ENCODE measurements around the gene GRK6. TPM values are rescaled to one million over a fixed set of nuclear protein-coding genes. Genes with fewer than 3 reads are reported as not detected.

Gene GRK6
- total RNA-seq, 4 donors from 2014 or later, result 29.1 to 44.7 (median 36.3) TPM

- intact Hi-C loops (cut with DNase I), result no loop called here
- WGBS, result 97% methylated on average over 4 of the region's 4 CpGs
- Histone ChIP-seq H3K27ac (replicated peaks in 1 of 4) (no peak overlapping the region), H3K27me3 (no peaks in the 10 kb centered on the region), H3K36me3 (peaks cover 27 to 73% (median 70%) of the 10 kb centered on the region in 4 donors), H3K4me1 (no peaks in the 10 kb centered on the region), H3K9me3 (no peaks in the 10 kb centered on the region), H3K4me3 (no peak overlapping the region)
- no peak for DNase-seq (ENCODE audit: extremely low spot score)
- TF ChIP-seq EP300 (IDR thresholded peaks at IDR 0.05) (no peak), POLR2A (IDR thresholded peaks at IDR 0.05; ENCODE audit: low read depth) (no peak), CTCF (IDR thresholded peaks at IDR 0.05) (no peak), POLR2AphosphoS5 (IDR thresholded peaks at IDR 0.05) (no peak)
These were observed 13.1 kb downstream of the GRK6 start for GRCh38 chr5:177439518-177440053.

- H3K27ac ChIP-seq (replicated peaks in 1 of 4), result no peak overlapping the region
- no peaks in the 10 kb centered on the region for H3K9me3 ChIP-seq
- peaks cover 20 to 65% (median 62%) of the 10 kb centered on the region in 4 donors for H3K36me3 ChIP-seq
- intact Hi-C loops (cut with DNase I), result no loop called here
- DNase-seq (ENCODE audit: extremely low spot score), result no peak
- peaks cover 0 to 2% (median under 1%) of the 10 kb centered on the region in 4 donors for H3K4me1 ChIP-seq
- H3K4me3 ChIP-seq, result no peak overlapping the region
- TF ChIP-seq POLR2A (IDR thresholded peaks at IDR 0.05; ENCODE audit: low read depth) (no peak), CTCF (IDR thresholded peaks at IDR 0.05) (no peak), EP300 (IDR thresholded peaks at IDR 0.05) (no peak), POLR2AphosphoS5 (IDR thresholded peaks at IDR 0.05) (no peak)
- WGBS, result 93% methylated on average over 15 of the region's 24 CpGs
- H3K27me3 ChIP-seq, result no peaks in the 10 kb centered on the region
These were observed 13.9 kb downstream of the GRK6 start for GRCh38 chr5:177440211-177440989.

GRCh38 chr5:177440990-177441780 lies 14.7 kb downstream of the GRK6 start:
- Histone ChIP-seq H3K27me3 (peaks cover 0 to 3% (median 0%) of the 10 kb centered on the region in 4 donors), H3K4me1 (peaks cover 3 to 10% (median 8%) of the 10 kb centered on the region in 4 donors), H3K9me3 (no peaks in the 10 kb centered on the region), H3K36me3 (peaks cover 13 to 57% (median 54%) of the 10 kb centered on the region in 4 donors), H3K27ac (replicated peaks in 1 of 4) (no peak overlapping the region), H3K4me3 (no peak overlapping the region)
- 87% methylated on average over 14 of the region's 26 CpGs for WGBS
- intact Hi-C loops (cut with DNase I), result no loop called here
- no peak for TF ChIP-seq POLR2AphosphoS5 (IDR thresholded peaks at IDR 0.05)
- TF ChIP-seq EP300 (IDR thresholded peaks at IDR 0.05), result no peak
- TF ChIP-seq POLR2A (IDR thresholded peaks at IDR 0.05; ENCODE audit: low read depth), result no peak
- no peak for TF ChIP-seq CTCF (IDR thresholded peaks at IDR 0.05)
- DNase-seq (ENCODE audit: extremely low spot score), result no peak

- no peaks in the 10 kb centered on the region for H3K9me3 ChIP-seq
- peaks cover 0 to 11% (median 0%) of the 10 kb centered on the region in 4 donors for H3K27me3 ChIP-seq
- WGBS, result 90% methylated on average over 18 of the region's 20 CpGs
- H3K4me3 ChIP-seq, result no peak overlapping the region
- no peak for TF ChIP-seq POLR2A (IDR thresholded peaks at IDR 0.05; ENCODE audit: low read depth)
- TF ChIP-seq CTCF (IDR thresholded peaks at IDR 0.05), result no peak
- TF ChIP-seq POLR2AphosphoS5 (IDR thresholded peaks at IDR 0.05), result no peak
- no peak for TF ChIP-seq EP300 (IDR thresholded peaks at IDR 0.05)
- DNase-seq (ENCODE audit: extremely low spot score), result no peak
- intact Hi-C loops (cut with DNase I), result no loop called here
- peaks cover 9 to 21% (median 18%) of the 10 kb centered on the region in 4 donors for H3K4me1 ChIP-seq
- H3K27ac ChIP-seq (replicated peaks in 1 of 4), result no peak overlapping the region
- H3K36me3 ChIP-seq, result peaks cover 8 to 46% (median 43%) of the 10 kb centered on the region in 4 donors
These were observed 15.8 kb downstream of the GRK6 start for GRCh38 chr5:177442066-177442826.
